Glomerular visceral epithelial cell (primary cell): ENCODE measurements around the gene MMD.
"Not testable (repeated sequence)": the region's sequence is repeated elsewhere in the genome, so short reads cannot be mapped to it uniquely, and the experiment has no call there.

Source experiments
- DNase-seq: peaks from one replicate; pipeline ENCODE4 v3.0.0-alpha.2; 2016; ENCODE audit errors: extremely low spot score

MMD gene

DNA sequence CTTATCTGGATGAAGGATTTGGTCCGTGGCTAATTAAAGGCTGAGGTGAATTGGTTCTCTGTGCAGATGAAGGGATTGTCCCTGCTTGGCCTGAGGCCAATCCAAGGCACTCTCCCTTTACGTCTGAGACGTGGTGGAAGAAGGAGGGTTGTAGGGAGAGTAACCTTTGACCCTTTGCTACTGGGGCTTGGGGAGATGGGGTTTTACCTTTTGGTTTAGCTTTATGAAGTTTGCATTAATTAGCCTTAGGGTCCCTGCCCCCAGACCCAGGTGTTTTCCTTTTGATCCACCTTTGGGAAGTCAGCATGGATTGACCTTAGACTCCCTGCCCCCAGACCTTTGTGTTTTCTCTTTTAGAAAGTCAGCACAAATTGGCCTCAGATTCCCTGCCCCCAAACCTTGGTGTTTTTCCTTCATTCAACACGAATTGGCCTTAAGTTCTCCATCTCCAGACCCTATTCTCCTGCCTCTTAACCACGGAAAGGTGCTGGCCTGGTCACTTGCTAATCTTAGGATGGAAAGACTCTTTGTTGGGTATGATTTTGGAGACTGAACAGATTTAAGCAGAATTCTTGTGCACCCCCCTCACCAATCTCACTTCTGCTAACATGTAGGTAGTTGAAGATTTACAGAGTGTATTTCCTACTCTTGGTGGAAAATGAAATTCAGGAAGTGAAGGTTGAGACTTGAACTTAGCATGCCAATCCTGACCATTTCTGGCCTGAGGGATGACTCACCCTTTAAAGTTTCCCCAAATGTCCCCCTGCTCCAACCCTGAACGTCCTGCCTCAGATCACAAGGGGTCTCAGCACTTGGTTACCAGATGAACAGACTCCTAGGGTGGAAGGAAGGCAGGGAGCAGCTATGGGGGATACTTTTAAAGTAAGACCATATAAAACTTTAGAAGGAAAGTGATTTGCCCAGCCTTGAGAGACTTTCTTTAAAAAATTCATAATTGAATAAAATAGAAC lies 23.1 kb upstream of the MMD start:
- DNase-seq: peak; percentile 52

GRCh38 chr17:55443904-55444303 lies 22.3 kb upstream of the MMD start:
- no peak for DNase-seq

DNA sequence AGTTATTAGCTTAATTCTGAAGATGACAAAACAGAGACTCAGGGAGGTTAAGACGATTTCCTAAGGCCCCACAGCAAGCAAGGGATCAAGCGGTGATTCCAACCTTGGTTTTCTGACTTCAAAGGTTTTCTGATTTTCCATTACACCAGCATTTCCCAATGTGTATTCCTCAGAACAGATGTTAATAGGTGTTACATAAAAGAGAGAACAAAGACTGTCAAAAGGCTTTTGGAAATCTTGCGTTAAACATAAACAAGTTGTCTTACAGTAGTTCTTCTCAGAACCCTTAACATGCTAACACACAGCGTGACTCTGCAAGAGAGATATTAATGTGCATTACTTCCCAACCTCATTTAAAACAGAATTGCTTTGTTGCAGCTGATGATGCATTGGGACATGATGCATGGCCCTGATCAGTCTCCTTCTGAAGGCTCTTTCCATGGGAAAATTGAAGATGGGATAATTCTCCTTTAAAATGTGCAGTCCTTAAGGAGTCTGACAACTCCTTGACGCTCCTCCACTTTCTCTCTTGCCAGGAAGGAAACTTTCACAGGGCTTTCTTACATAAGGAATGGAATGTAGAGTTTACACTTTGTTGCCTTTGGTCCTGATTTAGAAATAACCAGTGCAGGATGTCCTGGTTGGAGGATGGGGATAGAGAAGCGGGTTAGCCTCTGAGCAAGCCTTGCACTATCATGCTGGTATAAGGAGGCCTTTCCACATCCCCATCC lies 21.5 kb upstream of the MMD start:
- DNase-seq: no peak

DNA sequence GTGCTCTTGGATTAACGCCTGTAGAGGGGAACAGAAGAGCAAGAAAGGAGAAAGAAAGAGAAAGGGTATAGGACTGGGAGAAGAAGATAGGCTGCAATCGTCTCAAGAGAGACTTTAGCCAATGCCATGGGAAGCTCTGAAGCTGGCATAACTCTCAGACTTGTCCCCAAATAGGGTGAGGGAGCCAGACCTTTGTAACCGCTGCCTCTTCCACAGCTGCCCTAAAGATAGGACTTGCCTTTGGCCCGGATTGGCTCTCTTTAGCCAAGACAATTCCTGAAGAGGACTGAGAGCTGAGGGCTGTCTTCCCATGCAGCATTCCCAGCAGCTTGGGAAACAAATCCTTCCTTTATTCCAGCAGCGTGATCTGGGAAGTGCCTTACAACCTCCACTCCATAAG lies 20.8 kb upstream of the MMD start:
- DNase-seq: no peak

DNA sequence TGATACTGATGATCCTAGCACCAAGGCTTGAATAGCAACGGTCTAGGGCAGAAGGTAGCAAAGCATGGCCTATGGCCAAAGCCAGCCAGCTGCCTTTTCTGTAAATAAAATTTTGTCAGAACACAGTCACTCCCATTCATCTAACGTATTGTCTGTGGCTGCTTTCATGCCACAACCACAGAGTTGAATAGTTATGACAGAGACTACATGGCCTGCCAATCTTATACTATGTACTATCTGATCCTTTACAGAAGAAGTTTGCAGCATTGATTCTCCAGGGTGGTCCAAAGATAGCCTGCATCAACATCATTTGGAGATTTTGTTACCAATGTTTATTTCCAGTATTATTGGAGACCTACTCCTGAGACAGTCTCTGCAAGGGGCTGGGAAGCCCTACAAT lies 19.9 kb upstream of the MMD start:
- no peak for DNase-seq

- DNase-seq: no peak
These were observed 18.8 kb upstream of the MMD start for GRCh38 chr17:55440391-55440790.

DNA sequence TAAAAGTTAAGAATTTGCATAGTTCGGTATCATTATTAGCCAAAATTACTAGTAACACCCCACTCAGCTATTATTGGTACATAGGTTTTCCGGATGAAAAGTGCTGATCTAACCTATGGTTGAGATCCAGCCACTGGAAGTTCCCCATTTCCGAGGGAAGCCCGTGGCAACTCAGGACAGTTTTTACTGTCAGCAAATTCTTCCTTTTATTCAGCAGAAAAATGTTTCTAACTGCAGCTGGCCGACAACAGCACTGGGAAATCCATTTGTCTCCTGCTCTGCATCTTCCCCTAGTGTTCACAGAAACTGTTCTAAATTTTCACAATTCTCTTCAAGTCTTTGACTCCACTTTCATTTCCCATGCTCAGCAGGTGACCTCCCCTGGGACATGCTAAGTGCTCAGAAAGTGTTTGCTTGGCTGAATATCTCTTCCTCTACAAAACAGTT lies 15.5 kb upstream of the MMD start:
- DNase-seq: no peak

DNA sequence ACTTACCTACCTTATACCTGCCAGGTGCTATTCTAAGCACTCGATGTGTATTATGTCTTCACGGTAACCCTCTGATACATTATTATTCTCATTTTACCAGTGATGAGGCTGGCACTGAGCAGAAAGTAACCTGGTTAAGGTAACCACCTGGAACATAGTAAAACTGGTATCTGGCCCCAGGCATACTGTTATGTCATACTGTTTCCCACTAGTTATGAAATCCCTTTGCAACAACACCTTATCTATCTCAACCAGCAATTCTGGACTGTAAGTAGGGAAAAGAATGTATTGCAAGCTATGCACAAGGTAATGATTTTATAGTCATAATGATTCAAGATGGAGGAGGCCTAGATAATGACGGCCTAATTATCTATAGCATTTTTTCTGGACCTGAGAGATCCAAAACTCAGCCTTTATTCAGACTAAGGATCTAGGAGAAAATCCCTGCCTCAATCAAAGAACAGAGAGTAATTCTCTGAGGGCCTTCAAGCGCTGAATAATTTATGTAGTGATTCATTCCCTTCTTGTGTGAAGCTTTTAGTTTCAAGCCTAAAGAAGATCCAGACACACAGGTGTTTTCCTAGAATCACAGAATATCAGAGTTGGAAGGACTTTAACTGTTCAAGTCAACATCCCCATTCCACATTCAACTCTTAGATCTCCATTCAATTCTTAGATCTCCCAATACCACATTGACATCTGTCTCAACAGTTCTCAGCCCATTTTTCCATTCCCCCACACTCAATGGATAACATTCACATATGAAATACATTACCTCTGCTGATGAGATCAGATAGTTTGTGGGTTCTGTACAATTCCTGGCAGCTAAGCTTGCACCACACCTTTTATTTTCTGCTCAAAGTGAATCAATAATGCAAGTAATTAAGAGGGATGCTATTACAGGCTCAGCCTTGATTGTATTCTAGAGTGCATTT lies 14.9 kb upstream of the MMD start:
- no peak for DNase-seq

GRCh38 chr17:55435408-55435807 lies 13.8 kb upstream of the MMD start:
- DNase-seq: no peak

DNA sequence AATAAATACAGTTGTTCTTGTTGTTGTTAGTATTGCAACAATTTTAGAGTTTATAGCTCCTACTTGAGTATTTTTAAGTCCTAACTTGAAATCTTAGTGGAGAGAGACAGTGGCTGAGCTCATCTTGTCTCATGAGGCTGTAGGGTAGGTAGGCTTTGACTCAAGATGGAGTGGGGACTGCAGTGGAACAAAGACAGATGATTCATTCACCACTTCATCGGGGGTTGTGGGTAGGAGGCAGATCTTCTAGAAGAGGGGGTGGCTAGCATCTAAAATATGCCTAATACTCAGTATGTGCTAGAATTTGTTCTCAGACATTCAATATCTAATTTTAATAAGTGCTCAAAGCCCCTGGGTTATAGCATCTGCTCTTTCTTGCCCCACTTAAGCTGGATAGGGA lies 13.1 kb upstream of the MMD start:
- DNase-seq: no peak

- peak; percentile 89 for DNase-seq
These were observed 12.2 kb upstream of the MMD start for GRCh38 chr17:55433629-55434422.

- peak; percentile 21 for DNase-seq
These were observed 11.5 kb upstream of the MMD start for GRCh38 chr17:55433029-55433628.

GRCh38 chr17:55432358-55433028 lies 10.9 kb upstream of the MMD start:
- DNase-seq: no peak

DNA sequence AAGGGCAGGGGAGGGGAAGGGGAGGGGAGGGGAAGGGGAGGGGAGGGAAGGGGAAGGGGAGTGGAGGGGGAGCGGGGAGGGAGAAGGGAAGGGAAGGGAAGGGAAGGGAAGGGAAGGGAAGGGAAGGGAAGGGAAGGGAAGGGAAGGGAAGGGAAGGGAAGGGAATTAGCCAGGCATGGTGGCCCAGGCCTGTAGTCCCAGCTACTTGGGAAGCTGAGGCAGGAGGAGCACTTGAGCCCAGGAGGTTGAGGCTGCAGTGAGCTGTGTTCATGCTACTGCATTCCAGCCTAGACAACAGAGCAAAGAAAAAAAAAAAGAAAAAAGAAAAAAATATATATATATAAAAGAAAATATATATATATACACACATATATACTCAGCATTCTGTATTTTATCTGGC lies 10.3 kb upstream of the MMD start:
- DNase-seq: not testable (repeated sequence)

GRCh38 chr17:55430541-55431288 lies 9.1 kb upstream of the MMD start:
- DNase-seq: no peak

DNA sequence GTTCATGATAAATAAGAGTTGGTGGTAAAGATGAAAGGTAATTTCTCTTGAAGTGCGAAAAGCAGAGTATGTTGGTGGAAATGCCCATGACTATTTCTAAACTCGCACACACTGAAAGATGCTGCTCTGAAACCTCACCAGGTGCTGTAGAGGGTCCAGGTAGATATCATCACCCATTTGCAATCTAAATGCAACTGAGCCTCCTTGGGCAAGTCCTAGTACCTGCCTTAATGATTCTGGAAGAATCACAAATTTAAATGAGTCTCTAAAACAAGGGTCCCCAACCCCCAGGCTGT lies 5.9 kb upstream of the MMD start:
- DNase-seq: no peak

DNA sequence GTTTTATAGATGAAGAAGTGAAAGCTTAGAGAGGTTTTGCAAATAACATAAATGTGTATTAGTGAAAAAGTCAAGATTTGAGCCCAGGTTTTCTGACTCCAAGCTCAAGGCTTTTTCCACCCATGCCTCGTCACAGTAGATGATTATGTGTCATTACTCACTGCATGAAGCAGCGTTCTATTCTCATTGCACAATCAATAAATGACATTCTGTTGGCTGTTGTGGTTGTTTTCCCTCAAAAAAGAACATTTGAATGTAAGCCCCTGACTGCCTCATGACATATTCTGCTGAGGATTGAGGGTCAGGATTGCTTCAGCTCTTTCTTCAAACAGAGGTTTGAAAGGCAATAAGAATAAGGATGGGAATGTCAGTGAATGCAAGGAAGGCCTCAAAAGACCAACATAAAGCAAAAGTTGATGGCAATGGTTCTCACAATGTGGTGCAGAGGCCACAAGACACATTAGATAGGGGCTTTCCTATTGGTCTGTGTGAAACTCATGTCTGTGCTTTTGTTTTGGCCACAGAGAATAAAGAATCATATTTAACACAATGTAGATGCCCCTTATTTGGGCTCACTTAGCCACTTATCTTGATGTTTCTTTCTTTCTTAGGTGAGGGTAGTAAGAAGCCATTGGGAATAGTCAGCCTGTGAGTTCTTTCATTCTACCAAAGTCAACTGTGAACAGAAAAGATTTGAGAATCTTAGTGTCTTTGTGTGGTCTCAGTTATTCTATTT lies 5.4 kb upstream of the MMD start:
- DNase-seq: peak; percentile 25

- DNase-seq: no peak
These were observed 3.4 kb upstream of the MMD start for GRCh38 chr17:55424893-55425540.
